Activated T-cell treated with anti-CD3 and anti-CD28 coated beads, Interleukin-2, amount 50 U/mL, for 4 hours (primary cell): ENCODE measurements around the gene ARHGAP22. TPM values are rescaled to one million over a fixed set of nuclear protein-coding genes. Genes with fewer than 3 reads are reported as not detected.

Source experiments
- ATAC-seq, 2 donors: fragments of 200-7000 bp; cut with Tn5 transposase; one replicate each; pipeline ENCODE4 v1.10.0; 2021
- DNase-seq: peaks from one replicate; pipeline ENCODE4 v3.0.0-alpha.2; 2020
- H3K27me3 Mint-ChIP-seq: one replicate; pipeline ENCODE4 v1.8.0; 2021; ENCODE audit warnings: low read depth, mixed read lengths
- H3K36me3 Mint-ChIP-seq: one replicate; pipeline ENCODE4 v1.8.0; 2022; ENCODE audit warnings: mixed read lengths; ENCODE audit not compliant: insufficient read depth
- H3K4me1 Mint-ChIP-seq: one replicate; pipeline ENCODE4 v1.8.0; 2021; ENCODE audit warnings: low read depth, mixed read lengths
- H3K4me3 Mint-ChIP-seq: one replicate; pipeline ENCODE4 v1.8.0; 2021; ENCODE audit warnings: mild to moderate bottlenecking, moderate library complexity, mixed read lengths
- H3K9me3 Mint-ChIP-seq: one replicate; pipeline ENCODE4 v1.8.0; 2021; ENCODE audit warnings: mixed read lengths
- total RNA-seq, 3 donors: library from RNA; stranded (reverse); gene quantifications; one replicate each; pipeline ENCODE4 v1.2.1, GENCODE V29; 2021

The ARHGAP22 gene
- total RNA-seq, 3 donors from 2014 or later: 0.08 to 0.63 (median 0.13) TPM

DNA sequence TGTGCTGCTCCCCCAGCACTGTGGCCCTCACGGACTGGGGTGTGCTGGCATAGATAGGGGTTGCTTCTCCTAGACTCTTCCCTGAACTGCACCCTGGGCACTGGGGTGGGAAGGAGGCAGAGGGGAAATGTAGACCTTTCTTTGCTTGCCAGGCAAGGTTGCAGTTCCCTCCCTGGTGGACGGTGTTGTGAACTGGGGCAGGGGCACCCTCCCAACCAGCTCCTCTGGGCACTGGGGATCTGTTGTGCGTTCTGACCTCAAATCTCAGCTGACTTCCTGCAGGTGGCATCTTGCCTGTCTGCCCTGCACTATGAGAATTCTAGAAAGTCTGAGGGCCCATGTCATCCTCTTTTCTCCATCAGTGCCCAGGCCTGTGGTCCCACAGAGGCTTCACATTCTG lies 53.9 kb downstream of the ARHGAP22 start:
- H3K4me3 Mint-ChIP-seq: no peak overlapping the region
- no peaks in the 10 kb centered on the region for H3K9me3 Mint-ChIP-seq
- no peak for ATAC-seq
- no peaks in the 10 kb centered on the region for H3K36me3 Mint-ChIP-seq
- DNase-seq: no peak
- H3K4me1 Mint-ChIP-seq: no peaks in the 10 kb centered on the region
- peaks cover 2% of the 10 kb centered on the region for H3K27me3 Mint-ChIP-seq

DNA sequence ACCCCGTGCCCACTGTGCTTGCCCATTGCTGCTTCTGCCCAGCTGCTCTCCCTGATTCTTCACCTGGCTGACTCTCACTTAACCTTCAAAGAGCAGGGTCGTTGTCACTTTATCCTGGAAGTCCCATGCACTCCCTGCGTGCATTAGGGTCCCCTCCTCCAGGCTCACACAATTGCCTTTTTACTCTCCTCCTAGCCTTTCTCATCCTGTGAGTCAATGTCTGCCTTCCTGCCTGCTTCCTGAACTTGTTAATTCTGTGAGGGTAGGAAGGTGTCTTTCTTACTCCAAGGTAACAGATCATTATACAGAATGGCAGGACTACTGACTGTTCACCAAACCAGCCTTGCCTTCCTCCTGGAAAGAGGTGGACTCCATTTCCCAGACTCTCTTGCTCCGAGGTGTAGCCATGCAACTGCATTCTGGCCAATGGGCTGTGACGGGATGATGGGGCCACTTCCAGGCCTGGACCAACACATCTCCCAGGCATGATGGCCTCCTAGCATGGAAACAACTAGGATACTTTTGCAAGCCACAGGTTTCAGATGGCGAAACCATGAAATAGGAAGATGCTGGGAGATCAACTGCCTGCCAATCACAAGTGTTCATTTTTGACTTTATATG lies 54.7 kb downstream of the ARHGAP22 start:
- ATAC-seq (no peak), DNase-seq (no peak)
- H3K4me3 Mint-ChIP-seq: no peak overlapping the region
- no peaks in the 10 kb centered on the region for H3K4me1 Mint-ChIP-seq
- H3K9me3 Mint-ChIP-seq: no peaks in the 10 kb centered on the region
- no peaks in the 10 kb centered on the region for H3K36me3 Mint-ChIP-seq
- peaks cover 2% of the 10 kb centered on the region for H3K27me3 Mint-ChIP-seq

DNA sequence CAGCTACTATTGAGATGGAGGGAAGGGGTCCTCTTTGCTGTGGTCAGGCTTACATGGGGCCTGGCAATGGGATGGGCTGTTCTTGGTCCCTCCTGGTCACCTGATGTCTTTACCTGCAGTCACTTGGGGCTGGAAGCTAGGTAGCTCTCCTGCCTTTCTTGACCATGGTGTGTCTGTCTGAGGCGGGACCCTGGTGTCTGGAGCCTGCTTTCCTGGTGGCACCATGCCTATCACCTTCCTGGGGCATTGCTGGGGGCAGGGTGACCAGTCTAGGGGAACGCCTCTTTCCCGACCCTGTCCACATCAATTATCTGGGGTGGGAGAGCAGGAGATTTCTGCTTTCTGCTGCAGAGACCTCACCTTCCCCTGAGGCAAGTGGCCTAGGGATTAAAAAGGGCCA lies 55.6 kb downstream of the ARHGAP22 start:
- Mint-ChIP-seq H3K4me1 (no peaks in the 10 kb centered on the region), H3K36me3 (no peaks in the 10 kb centered on the region), H3K27me3 (peaks cover 2% of the 10 kb centered on the region), H3K4me3 (no peak overlapping the region), H3K9me3 (no peaks in the 10 kb centered on the region)
- DNase-seq (no peak), ATAC-seq (no peak)

DNA sequence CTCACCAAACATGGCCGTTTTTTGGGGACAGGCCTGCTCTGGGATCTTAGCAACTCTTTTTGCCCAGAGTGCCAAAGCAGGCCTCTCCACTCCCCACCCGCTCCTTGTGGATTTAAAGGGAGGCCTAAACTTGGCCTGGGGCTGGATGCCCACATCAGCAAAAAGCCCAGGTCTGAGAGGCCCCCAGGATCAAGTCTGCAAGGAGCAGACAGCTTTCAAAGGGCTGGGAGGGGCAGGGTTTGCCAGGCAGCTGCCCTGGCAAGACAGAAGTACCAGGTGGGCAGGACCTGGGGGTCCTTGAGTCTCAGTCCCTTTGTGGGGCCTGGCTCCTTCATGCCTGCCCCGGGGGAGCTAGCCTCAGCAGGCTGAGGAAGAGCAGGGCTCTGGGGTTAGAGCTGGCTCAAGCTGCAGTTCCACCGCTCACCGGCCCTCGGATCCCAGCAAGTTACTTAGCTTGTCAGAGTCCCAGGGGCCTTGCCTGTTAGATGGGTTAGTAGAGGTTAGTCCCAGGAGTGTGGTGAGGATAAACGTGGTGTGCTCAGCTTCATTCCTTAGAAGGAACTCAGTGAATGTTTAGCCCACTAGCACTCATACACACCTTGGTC lies 56.2 kb downstream of the ARHGAP22 start:
- Mint-ChIP-seq H3K27me3 (no peaks in the 10 kb centered on the region), H3K36me3 (no peaks in the 10 kb centered on the region), H3K4me3 (no peak overlapping the region), H3K9me3 (no peaks in the 10 kb centered on the region), H3K4me1 (no peaks in the 10 kb centered on the region)
- DNase-seq: no peak
- ATAC-seq: no peak

DNA sequence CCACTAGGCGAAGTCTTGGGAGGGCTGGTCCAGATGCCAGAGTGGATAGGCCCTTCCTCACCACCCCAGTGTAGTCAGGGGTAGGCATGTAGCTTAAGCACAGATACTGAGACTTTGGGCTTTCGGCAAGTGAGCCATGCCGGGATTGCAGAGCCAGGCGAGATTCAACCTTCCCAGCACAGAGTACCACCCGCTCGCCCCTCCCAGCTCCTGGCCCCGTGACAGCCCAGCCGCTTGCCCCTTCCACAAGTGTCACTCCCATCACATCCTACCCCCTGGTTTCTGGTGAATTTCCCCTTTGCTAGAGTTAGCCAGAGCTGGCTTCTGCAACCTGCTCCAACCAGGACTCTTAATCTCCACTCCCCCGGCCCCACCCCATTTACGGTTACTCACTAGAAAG lies 56.9 kb downstream of the ARHGAP22 start:
- no peak for ATAC-seq
- no peak for DNase-seq
- Mint-ChIP-seq H3K27me3 (no peaks in the 10 kb centered on the region), H3K36me3 (no peaks in the 10 kb centered on the region), H3K9me3 (no peaks in the 10 kb centered on the region), H3K4me1 (no peaks in the 10 kb centered on the region), H3K4me3 (no peak overlapping the region)

DNA sequence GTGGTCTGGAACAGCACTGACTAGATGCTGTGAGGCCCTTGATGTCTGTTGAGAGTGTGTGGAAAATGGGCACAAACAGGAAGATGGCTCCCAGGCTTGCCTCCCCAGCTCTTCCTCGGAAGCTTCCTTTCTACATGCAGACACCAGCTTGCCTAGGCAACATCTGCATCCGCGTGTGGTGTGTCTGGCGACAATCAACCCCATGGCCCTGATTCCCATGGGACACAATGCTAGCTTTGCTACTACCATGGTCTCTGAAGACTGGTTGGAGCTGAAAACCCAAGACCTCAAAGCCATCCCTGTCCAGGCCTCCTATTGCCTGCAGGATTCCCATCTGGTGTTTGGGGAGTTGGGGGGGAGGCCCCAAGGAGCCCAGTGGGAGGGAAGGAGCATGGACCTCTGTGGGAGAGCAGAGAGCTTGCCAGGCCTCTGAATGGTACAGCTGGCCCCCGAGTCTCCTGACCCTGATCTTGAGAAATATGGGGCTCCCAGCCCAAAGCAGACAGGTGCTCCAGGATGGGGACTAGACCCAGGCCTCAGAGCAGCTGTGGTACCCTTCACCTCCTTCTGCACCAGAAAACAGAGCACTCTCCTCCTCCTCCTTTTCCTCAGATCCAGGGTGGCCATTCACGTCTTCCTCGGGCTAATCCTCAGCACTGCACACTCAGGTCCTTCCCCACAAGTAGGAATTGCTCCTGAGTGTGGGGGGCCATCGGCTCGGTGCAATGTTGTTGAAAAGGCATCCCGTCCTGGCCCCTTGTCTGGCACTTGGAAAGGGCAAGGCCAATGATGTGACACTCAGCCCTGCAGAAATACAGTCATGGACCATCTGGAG lies 57.6 kb downstream of the ARHGAP22 start:
- no peaks in the 10 kb centered on the region for H3K9me3 Mint-ChIP-seq
- no peak overlapping the region for H3K4me3 Mint-ChIP-seq
- no peaks in the 10 kb centered on the region for H3K4me1 Mint-ChIP-seq
- DNase-seq (no peak), ATAC-seq (no peak)
- H3K36me3 Mint-ChIP-seq: no peaks in the 10 kb centered on the region
- H3K27me3 Mint-ChIP-seq: no peaks in the 10 kb centered on the region

- Mint-ChIP-seq H3K4me1 (no peaks in the 10 kb centered on the region), H3K27me3 (no peaks in the 10 kb centered on the region), H3K36me3 (no peaks in the 10 kb centered on the region), H3K4me3 (no peak overlapping the region), H3K9me3 (no peaks in the 10 kb centered on the region)
- DNase-seq (no peak), ATAC-seq (no peak)
Measured at GRCh38 chr10:48545462-48546145, 59.3 kb downstream of the ARHGAP22 start.

GRCh38 chr10:48543182-48543844 lies 61.6 kb downstream of the ARHGAP22 start:
- no peaks in the 10 kb centered on the region for H3K36me3 Mint-ChIP-seq
- H3K9me3 Mint-ChIP-seq: no peaks in the 10 kb centered on the region
- no peak overlapping the region for H3K4me3 Mint-ChIP-seq
- ATAC-seq: no peak
- no peaks in the 10 kb centered on the region for H3K4me1 Mint-ChIP-seq
- peaks cover 2% of the 10 kb centered on the region for H3K27me3 Mint-ChIP-seq
- no peak for DNase-seq

- no peak for DNase-seq
- Mint-ChIP-seq H3K27me3 (peaks cover 2% of the 10 kb centered on the region), H3K4me1 (no peaks in the 10 kb centered on the region), H3K9me3 (no peaks in the 10 kb centered on the region), H3K36me3 (no peaks in the 10 kb centered on the region), H3K4me3 (no peak overlapping the region)
- ATAC-seq: no peak
Measured at GRCh38 chr10:48542471-48543181, 62.2 kb downstream of the ARHGAP22 start.

DNA sequence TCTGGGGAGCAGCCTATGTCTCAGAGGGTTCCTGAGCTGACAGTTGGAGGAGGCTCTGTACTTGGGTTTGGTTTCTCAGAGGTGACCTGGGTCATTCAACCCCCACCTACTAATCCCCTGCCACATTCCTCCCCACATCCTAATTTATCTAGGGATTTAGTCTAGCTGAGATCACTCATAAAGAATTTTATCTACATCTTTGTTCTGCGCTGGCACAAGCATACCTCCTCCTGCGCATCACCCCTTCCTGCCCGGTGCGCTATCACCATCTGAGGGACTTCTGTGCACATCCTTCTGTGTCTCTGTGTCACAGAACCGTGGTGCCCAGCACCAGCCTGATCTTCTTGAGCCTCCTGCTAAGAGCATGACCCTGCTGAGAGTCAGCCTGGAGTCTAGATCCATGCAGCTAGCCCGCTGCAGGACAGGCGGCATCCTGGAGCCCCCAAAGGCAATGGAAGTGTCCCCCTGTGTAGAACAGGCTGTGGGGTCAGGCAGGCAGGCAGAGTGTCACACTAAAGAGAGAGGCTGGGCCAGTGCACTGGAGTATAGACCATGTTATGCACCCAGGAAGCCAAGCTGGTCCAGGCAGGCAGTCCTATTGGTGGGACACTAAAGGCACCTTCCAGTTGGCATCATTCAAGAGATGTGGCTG lies 63.6 kb downstream of the ARHGAP22 start:
- no peak for DNase-seq
- no peak for ATAC-seq
- H3K4me1 Mint-ChIP-seq: no peaks in the 10 kb centered on the region
- H3K9me3 Mint-ChIP-seq: no peaks in the 10 kb centered on the region
- no peak overlapping the region for H3K4me3 Mint-ChIP-seq
- peaks cover 2% of the 10 kb centered on the region for H3K27me3 Mint-ChIP-seq
- H3K36me3 Mint-ChIP-seq: no peaks in the 10 kb centered on the region

DNA sequence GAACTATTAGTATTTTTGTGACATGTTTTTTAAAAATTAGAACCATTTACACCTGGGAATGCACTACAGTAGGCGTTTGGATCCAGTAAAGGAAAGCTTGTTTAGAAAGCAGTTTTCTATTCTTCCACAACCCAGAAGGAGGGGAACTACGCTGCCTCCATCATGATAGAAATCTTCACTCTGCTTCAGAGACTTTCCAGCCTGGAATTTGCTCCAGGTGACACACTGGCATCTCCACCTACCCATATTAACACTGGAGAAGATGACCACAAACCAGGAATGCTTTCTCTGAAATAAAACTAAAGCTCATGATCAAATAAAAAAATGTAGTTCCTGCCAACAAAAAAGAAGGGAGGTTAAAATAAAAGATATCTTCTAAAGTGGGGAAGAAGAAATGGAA lies 66.3 kb downstream of the ARHGAP22 start:
- H3K27me3 Mint-ChIP-seq: peaks cover 2% of the 10 kb centered on the region
- H3K4me3 Mint-ChIP-seq: no peak overlapping the region
- no peaks in the 10 kb centered on the region for H3K9me3 Mint-ChIP-seq
- H3K36me3 Mint-ChIP-seq: no peaks in the 10 kb centered on the region
- ATAC-seq (no peak), DNase-seq (no peak)
- H3K4me1 Mint-ChIP-seq: no peaks in the 10 kb centered on the region

DNA sequence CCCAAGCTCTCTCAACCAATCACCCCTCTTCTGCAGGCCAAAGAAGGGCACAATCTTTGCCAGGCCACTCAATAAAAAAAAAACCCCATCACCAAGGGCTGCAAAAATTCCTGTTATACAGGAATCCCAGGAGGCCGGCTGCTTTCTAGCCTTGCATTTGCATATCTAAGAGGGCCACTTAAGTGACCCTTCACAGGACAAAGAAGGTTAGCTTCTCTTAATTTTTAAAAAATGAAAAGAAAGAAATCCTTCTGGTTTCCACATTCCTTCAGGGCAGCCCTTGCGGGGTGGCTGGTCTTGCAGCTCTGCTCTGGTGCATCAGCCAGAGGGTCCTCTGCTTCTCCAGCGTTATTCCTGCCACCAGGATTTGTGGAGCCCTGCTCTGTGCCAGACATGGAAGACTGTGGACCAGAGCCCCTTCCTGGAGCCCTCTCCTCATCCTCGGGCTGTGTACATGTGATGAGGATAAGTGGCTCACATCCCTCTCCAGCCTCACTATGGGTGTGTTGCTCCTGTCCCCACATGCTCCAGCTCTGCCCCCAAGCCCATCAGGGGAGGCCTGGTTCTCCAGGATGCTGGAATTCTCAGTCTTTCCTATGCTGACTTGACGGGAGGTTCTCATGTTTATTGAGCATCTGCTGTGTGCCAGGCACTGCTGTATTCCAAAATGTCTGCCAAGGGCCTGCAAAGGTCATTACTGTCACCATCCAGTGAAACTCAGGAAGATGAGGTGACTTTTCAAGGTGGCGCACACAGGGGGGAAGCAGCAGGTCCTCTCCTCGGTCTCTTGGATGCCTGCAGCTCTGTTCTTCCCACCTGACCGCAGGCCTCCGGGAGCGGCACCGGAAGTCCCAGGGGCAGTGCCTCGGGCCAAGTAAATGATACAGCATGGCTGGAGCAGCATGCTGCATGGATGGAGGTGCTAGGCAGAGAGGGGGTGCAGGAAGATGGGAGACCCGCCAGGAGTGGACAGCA lies 67.7 kb downstream of the ARHGAP22 start:
- no peak for DNase-seq
- peaks cover 2% of the 10 kb centered on the region for H3K27me3 Mint-ChIP-seq
- no peaks in the 10 kb centered on the region for H3K4me1 Mint-ChIP-seq
- no peaks in the 10 kb centered on the region for H3K36me3 Mint-ChIP-seq
- ATAC-seq: no peak
- H3K4me3 Mint-ChIP-seq: no peak overlapping the region
- no peaks in the 10 kb centered on the region for H3K9me3 Mint-ChIP-seq
